GM19099 (cell line): Measurements from ENCODE around the gene PARP3.

Source experiments
- POLR2A ChIP-seq: IDR thresholded peaks from 3 replicates; pipeline ENCODE4 v1.6.1; 2011; ENCODE audit warnings: low read depth; ENCODE audit not compliant: insufficient read length; ENCODE audit errors: extremely low read depth

Gene PARP3

GRCh38 chr3:51941798-51942602 lies at the start of gene PARP3, which contains the start of gene RRP9:
Gene PARP3, plus strand, starts transcription at chr3:51942363. Its CDS starts 993 bp downstream, at chr3:51943356.
Gene RRP9, minus strand, starts transcription at chr3:51941904. Its CDS starts 37 bp downstream, at chr3:51941867.
- peak; percentile 69 for TF ChIP-seq POLR2A

DNA sequence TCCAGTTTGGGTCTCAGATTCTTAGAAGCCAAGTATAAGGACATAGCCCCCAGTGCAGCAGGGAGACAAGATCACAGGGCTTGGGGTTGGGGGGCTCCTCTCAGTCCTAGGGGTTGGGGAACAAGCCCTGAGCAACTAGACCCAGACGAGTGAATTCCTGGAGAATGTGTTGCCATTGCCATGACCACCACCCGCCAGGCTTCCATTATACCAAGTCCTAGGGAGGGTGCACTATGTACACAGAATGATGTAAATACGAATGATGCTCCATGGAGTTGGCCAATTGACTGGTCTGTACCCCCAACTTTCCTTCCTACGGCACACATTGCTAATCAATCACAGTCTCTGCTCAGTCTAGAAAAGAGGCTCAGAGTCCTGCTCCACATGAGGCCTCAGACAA lies 47.8 kb upstream of the PARP3 start:
- TF ChIP-seq POLR2A = no peak

DNA sequence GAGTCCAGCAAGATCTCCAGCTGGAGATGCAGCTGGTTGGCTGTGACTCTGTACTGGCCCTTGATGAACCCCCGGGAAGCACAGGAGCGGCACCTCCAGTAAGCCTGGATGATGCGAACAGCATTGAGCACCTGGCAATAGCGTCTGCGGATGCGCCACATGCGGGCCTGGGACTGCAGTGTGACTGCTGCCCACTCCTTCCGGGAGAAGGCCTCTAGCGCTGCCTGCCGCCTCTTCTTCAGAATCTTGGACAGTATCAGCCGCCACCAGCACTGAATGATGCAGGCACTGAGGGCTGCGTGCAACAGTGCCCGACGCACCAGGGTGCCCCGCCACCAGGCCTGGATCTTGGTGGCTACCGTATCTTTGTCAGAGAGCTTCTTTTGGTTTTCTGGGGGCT lies 47.2 kb upstream of the PARP3 start:
- TF ChIP-seq POLR2A = no peak

GRCh38 chr3:51896607-51897305 lies 45.4 kb upstream of the PARP3 start:
- TF ChIP-seq POLR2A = no peak

GRCh38 chr3:51897391-51897790 lies 44.8 kb upstream of the PARP3 start:
- TF ChIP-seq POLR2A = no peak

- no peak for TF ChIP-seq POLR2A
Measured at GRCh38 chr3:51904034-51904823, 37.9 kb upstream of the PARP3 start.

- TF ChIP-seq POLR2A = no peak
Measured at GRCh38 chr3:51908026-51908425, 34.1 kb upstream of the PARP3 start.

GRCh38 chr3:51916418-51916817 lies 25.7 kb upstream of the PARP3 start:
- no peak for TF ChIP-seq POLR2A

GRCh38 chr3:51921081-51921578 lies 21.0 kb upstream of the PARP3 start:
- no peak for TF ChIP-seq POLR2A

- TF ChIP-seq POLR2A = no peak
Measured at GRCh38 chr3:51927061-51927977, 14.8 kb upstream of the PARP3 start.

DNA sequence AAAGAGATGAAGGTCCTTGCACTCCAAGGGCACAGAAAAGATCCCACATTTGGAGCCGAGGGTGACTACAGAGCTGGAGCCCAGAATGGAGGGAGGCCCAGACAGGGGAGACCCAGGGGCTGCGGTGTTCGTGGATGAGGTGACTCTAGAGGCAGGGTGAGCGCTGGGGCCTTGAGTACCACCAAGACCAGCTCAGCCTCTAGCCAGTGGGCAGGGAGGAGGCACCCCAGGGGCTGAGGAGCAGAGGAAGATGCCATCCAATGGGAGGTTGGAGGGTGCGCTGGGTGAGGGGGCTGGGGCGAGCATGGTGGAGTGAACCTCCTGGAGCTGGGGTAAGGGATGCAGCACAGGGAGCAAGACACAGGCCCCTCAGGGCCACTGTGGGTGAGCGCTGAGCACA lies 13.7 kb upstream of the PARP3 start:
- no peak for TF ChIP-seq POLR2A

- no peak for TF ChIP-seq POLR2A
Measured at GRCh38 chr3:51929420-51930003, 12.7 kb upstream of the PARP3 start.

DNA sequence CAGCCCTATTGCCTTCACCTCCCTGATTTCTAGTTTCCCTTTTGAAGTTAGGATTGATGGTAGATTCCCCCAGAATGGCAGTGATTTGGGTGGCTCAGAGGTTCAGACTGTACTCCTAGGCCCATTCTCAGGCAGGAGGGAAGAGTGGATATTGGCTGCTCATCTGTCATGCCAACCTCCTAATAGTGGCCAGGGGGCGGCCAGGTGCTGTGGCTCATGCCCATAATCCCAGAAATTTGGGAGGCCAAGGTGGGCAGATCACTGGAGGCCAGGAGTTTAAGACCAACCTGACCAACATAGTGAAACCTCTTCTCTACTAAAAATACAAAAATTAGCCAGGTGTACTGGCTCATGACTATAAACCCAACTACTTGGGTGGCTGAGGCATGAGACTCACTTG lies 11.7 kb upstream of the PARP3 start:
- no peak for TF ChIP-seq POLR2A

DNA sequence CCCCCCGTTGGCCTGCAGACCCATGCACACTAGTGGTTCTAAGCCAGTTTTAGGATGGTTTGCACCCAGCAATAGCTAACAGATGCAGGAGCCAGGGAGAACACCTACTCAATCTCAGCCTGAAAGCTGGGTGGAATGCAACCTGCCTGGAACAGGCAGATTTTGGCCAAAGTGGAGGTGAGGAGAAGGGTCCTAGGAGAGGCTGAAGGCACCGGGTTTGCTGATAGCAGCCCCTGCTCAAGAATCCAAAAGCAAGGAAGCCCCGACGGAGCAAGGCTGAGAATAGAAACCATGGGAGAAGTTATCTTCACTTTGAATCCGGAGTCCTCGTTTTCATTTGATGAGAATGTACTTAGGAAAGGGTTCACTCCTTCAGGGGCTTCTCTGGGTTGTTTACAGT lies 10.4 kb upstream of the PARP3 start:
- TF ChIP-seq POLR2A = no peak
